Raji (cell line): ENCODE data around the gene TMEM131L.
A peak's percentile ranks its signal among the peaks of the same experiment; 100 is the strongest.

Experiments used
- POLR2A ChIP-seq: IDR thresholded peaks from 2 replicates; pipeline ENCODE4 v1.6.1; 2011; ENCODE audit warnings: low read depth, low read length, control low read depth; ENCODE audit not compliant: insufficient read depth

The TMEM131L gene

GRCh38 chr4:153434190-153434589 lies 32.0 kb upstream of the TMEM131L start:
- TF ChIP-seq POLR2A: no peak

GRCh38 chr4:153438916-153439756 lies 27.0 kb upstream of the TMEM131L start:
- TF ChIP-seq POLR2A: no peak; the same call in 1 of the 2 replicates

GRCh38 chr4:153439831-153440230 lies 26.3 kb upstream of the TMEM131L start:
- TF ChIP-seq POLR2A: no peak

GRCh38 chr4:153440475-153440874 lies 25.7 kb upstream of the TMEM131L start:
- TF ChIP-seq POLR2A: 0 out of 2 replicates have a peak, but pooled peaks have one; percentile 33

- no peak for TF ChIP-seq POLR2A
Measured at GRCh38 chr4:153447175-153447905, 18.8 kb upstream of the TMEM131L start.

GRCh38 chr4:153448003-153448731 lies 18.0 kb upstream of the TMEM131L start:
- no peak for TF ChIP-seq POLR2A

GRCh38 chr4:153449338-153449737 lies 16.8 kb upstream of the TMEM131L start:
- TF ChIP-seq POLR2A: no peak

GRCh38 chr4:153450544-153450917 lies 15.6 kb upstream of the TMEM131L start:
- no peak for TF ChIP-seq POLR2A

GRCh38 chr4:153451911-153452657 lies 14.1 kb upstream of the TMEM131L start:
- no peak for TF ChIP-seq POLR2A

GRCh38 chr4:153452658-153453378 lies 13.3 kb upstream of the TMEM131L start:
- TF ChIP-seq POLR2A: no peak

GRCh38 chr4:153453402-153453801 lies 12.8 kb upstream of the TMEM131L start:
- TF ChIP-seq POLR2A: no peak

GRCh38 chr4:153458969-153459368 lies 7.2 kb upstream of the TMEM131L start:
- TF ChIP-seq POLR2A: no peak

GRCh38 chr4:153464068-153464467 lies 2.1 kb upstream of the TMEM131L start:
- TF ChIP-seq POLR2A: no peak

- peak; percentile 30; the same call in 1 of the 2 replicates for TF ChIP-seq POLR2A
Measured at GRCh38 chr4:153465140-153465539, 1.0 kb upstream of the TMEM131L start.
